Kidney (tissue), 14 donors: Measurements from ENCODE around the gene SPATA17. TPM values are rescaled to one million over a fixed set of nuclear protein-coding genes. Genes with fewer than 3 reads are reported as not detected.
A peak's percentile ranks its signal among the peaks of the same experiment; 100 is the strongest.
"Not testable (repeated sequence)": the region's sequence is repeated elsewhere in the genome, so short reads cannot be mapped to it uniquely, and the experiment has no call there.

ENCODE experiments used
- DNase-seq, 5 donors: peaks; one replicate each; pipeline ENCODE4 v3.0.0-alpha.2; 2013 to 2020
- FAIRE-seq: peaks from 2 replicates; lab custom pipeline; 2012; peaks lifted over from hg19 to GRCh38; lab: Jason Lieb, UNC
- H3K27ac ChIP-seq, 2 donors: one replicate each; pipeline ENCODE4 v1.7.0; 2013; ENCODE audit warnings: low read depth in 2 of 2, low read length in 2 of 2, inconsistent platforms in 1 of 2
- H3K27me3 ChIP-seq: one replicate; pipeline ENCODE4 v1.7.1; 2013; ENCODE audit warnings: low read length, inconsistent platforms; ENCODE audit not compliant: control insufficient read depth, insufficient read depth
- H3K36me3 ChIP-seq, 3 donors: one replicate each; pipeline versions ENCODE4 v1.7.0 to v1.7.1; 2013; ENCODE audit warnings: low read length in 3 of 3, control low read depth in 1 of 3, inconsistent platforms in 1 of 3; ENCODE audit not compliant: insufficient read depth in 3 of 3, control insufficient read depth in 2 of 3
- H3K4me1 ChIP-seq, 3 donors: one replicate each; pipeline versions ENCODE4 v1.7.0 to v1.7.1; 2013; ENCODE audit warnings: low read length in 3 of 3, inconsistent platforms in 1 of 3, low read depth in 1 of 3; ENCODE audit not compliant: control insufficient read depth in 2 of 3, insufficient read depth in 2 of 3
- H3K4me3 ChIP-seq, 3 donors: one replicate each; pipeline versions ENCODE4 v1.7.0 to v1.8.1; 2013; ENCODE audit warnings: low read length in 3 of 3, control low read depth in 1 of 3, inconsistent platforms in 1 of 3
- H3K9ac ChIP-seq, 3 donors: one replicate each; pipeline versions ENCODE4 v1.7.0 to v1.7.1; 2013; ENCODE audit warnings: low read length in 3 of 3, control low read depth in 1 of 3, inconsistent platforms in 1 of 3
- H3K9me3 ChIP-seq, 3 donors: one replicate each; pipeline versions ENCODE4 v1.7.0 to v1.7.1; 2013; ENCODE audit warnings: low read length in 3 of 3, control low read depth in 1 of 3, inconsistent platforms in 1 of 3; ENCODE audit not compliant: control insufficient read depth in 2 of 3, insufficient read depth in 1 of 3
- intact Hi-C: fragments of 100-400 bp; cut with DNase I; formaldehyde crosslinking; loops from one replicate; pipeline ENCODE4 v1.11.1; 2022
- polyA plus RNA-seq: library from polyadenylated mRNA; stranded (reverse); fragments of 350-450 nt; fragmentation: Illumina TruSeq; extraction: RNeasy Lipid Tissue Mini Kit (QIAGEN cat#74804); gene quantifications from one replicate; pipeline ENCODE4 v1.2.3, GENCODE V29; 2014; ENCODE audit warnings: low read depth, low replicate concordance; ENCODE audit not compliant: insufficient read depth
- total RNA-seq: library from RNA; stranded (reverse); fragmentation: NEBNext Ultra II Directional; extraction: Animal tissue kit (Norgen Biotek cat#: 25700); gene quantifications from one replicate; pipeline ENCODE4 v1.2.1, GENCODE V29; 2021
- TF ChIP-seq, protein P1 (sequence below): IDR thresholded peaks from 3 replicates; pipeline ENCODE4 v1.5.1; 2012; ENCODE audit warnings: mild to moderate bottlenecking, moderate library complexity, borderline replicate concordance; ENCODE audit not compliant: insufficient read depth; ENCODE audit errors: extremely low read depth
- donor health status: control.
- donor health status: control.
- donor health status: control.
- donor health status: control.
- donor health status: control.
- donor health status: DM: yes; HTN: yes; CAD: no.
- donor health status: Normal renal cell carcinoma (clear cell type).

Gene SPATA17
- total and polyA plus RNA-seq, 2 donors from 2014 or later: 5.7 to 7.1 TPM

DNA sequence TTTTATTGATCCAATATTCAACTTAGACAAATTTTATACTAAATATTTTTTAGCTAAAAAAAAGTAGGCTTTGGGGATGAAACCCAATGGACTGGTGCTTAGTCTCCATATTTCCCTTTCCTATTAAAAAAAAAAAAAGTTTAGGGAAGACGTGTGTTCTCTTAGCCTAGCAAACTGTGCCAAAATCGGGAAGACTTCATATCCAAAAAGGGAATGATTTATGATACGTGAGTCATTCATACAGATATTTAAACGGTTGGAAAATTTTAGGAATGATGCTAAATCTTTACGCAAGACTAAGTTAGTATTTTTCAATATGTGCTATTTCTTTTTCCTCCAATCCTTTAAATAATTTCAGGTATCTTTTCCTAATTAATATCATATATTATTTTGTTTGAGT, 50.7 kb downstream of the SPATA17 start:
- FAIRE-seq (peak; percentile 13), DNase-seq (no peak)
- Histone ChIP-seq H3K36me3 (no peaks in the 10 kb centered on the region), H3K27ac (no peak overlapping the region), H3K27me3 (no peaks in the 10 kb centered on the region), H3K9ac (no peak overlapping the region), H3K9me3 (no peaks in the 10 kb centered on the region), H3K4me1 (no peaks in the 10 kb centered on the region), H3K4me3 (no peak overlapping the region)
- TF ChIP-seq, protein P1, sequence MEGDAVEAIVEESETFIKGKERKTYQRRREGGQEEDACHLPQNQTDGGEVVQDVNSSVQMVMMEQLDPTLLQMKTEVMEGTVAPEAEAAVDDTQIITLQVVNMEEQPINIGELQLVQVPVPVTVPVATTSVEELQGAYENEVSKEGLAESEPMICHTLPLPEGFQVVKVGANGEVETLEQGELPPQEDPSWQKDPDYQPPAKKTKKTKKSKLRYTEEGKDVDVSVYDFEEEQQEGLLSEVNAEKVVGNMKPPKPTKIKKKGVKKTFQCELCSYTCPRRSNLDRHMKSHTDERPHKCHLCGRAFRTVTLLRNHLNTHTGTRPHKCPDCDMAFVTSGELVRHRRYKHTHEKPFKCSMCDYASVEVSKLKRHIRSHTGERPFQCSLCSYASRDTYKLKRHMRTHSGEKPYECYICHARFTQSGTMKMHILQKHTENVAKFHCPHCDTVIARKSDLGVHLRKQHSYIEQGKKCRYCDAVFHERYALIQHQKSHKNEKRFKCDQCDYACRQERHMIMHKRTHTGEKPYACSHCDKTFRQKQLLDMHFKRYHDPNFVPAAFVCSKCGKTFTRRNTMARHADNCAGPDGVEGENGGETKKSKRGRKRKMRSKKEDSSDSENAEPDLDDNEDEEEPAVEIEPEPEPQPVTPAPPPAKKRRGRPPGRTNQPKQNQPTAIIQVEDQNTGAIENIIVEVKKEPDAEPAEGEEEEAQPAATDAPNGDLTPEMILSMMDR: no peak
- intact Hi-C loops: no loop called here

DNA sequence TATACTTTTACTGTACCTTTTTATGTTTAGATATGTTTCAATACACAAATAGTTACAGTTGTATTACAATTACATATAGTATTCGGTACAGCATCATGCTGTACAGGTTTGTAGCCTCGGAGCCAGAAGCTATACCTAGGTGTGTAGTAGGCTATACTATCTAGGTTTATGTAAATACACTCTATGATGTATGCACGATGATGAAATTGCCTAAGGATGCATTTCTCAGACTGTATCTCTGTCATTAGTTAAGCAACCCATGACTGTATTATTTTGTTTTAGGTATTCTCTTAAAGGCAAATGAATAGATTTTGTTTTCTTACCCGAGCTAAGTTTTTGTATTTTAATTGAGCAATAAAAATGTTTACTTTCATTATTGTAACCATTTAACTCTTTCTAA, 56.4 kb downstream of the SPATA17 start:
- Histone ChIP-seq H3K27me3 (no peaks in the 10 kb centered on the region), H3K27ac (no peak overlapping the region), H3K4me3 (no peak overlapping the region), H3K9me3 (no peaks in the 10 kb centered on the region), H3K9ac (no peak overlapping the region), H3K4me1 (no peaks in the 10 kb centered on the region), H3K36me3 (no peaks in the 10 kb centered on the region)
- DNase-seq (no peak), FAIRE-seq (no peak)
- intact Hi-C loops: no loop called here
- TF ChIP-seq, protein P1: no peak

DNA sequence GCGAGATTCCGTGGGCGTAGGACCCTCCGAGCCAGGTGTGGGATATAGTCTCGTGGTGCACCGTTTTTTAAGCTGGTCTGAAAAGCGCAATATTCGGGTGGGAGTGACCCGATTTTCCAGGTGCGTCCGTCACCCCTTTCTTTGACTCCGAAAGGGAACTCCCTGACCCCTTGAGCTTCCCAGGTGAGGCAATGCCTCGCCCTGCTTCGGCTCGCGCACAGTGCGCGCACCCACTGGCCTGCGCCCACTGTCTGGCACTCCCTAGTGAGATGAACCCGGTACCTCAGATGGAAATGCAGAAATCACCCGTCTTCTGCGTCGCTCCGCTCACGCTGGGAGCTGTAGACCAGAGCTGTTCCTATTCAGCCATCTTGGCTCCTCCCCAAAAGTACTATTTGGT, 65.0 kb downstream of the SPATA17 start:
- H3K4me3 ChIP-seq, H3K27me3 ChIP-seq, intact Hi-C loops, H3K4me1 ChIP-seq, H3K36me3 ChIP-seq, H3K9me3 ChIP-seq, FAIRE-seq, H3K27ac ChIP-seq, DNase-seq, H3K9ac ChIP-seq: not testable (repeated sequence)

DNA sequence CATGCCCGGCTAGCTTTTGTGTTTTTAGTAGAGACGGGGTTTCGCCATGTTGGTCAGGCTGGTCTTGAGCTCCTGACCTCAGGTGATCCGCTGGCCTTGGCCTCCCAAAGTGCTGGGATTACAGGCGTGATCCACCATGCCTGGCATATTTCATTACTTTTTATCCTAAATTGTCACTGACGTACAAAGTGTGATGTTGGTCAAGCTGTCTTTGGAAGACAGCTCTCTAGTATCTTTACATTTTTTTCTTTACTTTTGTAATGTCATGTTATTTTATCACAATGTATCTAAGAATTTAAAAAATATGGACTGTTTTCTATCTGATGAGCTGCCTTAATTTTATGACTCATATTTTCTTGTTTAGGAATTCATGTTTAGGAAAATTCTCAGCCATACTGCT, 72.2 kb downstream of the SPATA17 start:
- H3K4me3 ChIP-seq: no peak overlapping the region
- H3K36me3 ChIP-seq: no peaks in the 10 kb centered on the region
- intact Hi-C loops: no loop called here
- no peaks in the 10 kb centered on the region for H3K4me1 ChIP-seq
- TF ChIP-seq, protein P1: no peak
- H3K9me3 ChIP-seq: no peaks in the 10 kb centered on the region
- H3K27me3 ChIP-seq: no peaks in the 10 kb centered on the region
- DNase-seq (no peak), FAIRE-seq (no peak)
- H3K9ac ChIP-seq: no peak overlapping the region
- no peak overlapping the region for H3K27ac ChIP-seq
